ENCODE measurements around the gene LTA.

Gene LTA

DNA sequence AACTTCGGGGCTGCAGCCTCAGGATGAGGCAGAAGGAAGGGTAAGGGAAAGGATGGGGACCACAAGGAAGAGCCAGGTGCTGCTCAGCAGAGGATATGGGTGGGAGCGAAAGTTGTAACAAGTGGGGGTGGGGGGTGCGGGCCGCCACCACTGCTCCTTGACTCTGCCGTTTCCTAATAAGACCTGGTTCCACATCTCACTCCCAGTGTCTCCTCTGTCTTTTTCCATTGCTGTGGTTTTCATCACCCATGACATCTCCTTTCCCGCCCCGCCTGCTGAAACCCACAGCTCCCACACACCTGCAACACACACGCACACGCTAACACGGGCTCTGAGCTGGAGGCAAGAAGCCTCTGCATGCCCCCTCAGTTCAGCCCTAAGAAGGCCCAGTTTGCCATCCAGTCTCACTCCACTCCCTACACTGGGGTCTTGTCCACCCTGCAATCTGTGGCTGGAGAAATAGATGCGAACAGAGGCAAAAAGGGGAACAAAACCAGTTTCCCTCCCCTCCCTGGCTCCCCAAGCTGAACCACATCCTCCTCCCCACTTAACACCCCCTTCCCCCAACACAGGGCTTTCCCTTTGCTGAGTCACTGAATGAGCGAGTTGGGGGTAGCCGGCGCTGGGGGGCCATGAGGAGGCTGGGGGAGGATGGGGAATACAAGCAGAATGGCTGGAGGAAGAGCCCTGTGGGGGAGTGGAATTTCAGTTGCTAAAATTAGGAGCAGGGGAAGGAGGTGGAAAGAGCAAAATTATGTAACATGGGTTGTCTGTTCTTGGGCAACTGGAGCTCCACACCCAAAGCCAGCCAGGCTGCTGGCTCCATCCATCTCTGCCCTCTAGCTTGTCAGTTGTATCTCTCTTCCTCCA lies 13.2 kb upstream of the LTA start:
- no peak for TF ChIP-seq POLR2AphosphoS5 (IDR thresholded peaks at IDR 0.05; ENCODE audit: low read depth, low read length)
- TF ChIP-seq, protein P1, sequence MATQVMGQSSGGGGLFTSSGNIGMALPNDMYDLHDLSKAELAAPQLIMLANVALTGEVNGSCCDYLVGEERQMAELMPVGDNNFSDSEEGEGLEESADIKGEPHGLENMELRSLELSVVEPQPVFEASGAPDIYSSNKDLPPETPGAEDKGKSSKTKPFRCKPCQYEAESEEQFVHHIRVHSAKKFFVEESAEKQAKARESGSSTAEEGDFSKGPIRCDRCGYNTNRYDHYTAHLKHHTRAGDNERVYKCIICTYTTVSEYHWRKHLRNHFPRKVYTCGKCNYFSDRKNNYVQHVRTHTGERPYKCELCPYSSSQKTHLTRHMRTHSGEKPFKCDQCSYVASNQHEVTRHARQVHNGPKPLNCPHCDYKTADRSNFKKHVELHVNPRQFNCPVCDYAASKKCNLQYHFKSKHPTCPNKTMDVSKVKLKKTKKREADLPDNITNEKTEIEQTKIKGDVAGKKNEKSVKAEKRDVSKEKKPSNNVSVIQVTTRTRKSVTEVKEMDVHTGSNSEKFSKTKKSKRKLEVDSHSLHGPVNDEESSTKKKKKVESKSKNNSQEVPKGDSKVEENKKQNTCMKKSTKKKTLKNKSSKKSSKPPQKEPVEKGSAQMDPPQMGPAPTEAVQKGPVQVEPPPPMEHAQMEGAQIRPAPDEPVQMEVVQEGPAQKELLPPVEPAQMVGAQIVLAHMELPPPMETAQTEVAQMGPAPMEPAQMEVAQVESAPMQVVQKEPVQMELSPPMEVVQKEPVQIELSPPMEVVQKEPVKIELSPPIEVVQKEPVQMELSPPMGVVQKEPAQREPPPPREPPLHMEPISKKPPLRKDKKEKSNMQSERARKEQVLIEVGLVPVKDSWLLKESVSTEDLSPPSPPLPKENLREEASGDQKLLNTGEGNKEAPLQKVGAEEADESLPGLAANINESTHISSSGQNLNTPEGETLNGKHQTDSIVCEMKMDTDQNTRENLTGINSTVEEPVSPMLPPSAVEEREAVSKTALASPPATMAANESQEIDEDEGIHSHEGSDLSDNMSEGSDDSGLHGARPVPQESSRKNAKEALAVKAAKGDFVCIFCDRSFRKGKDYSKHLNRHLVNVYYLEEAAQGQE (IDR thresholded peaks at IDR 0.05; ENCODE audit: insufficient read depth in 1 of 2, low read depth in 2 of 2, low read length in 2 of 2): no peak
- TF ChIP-seq TAF1 (IDR thresholded peaks at IDR 0.05; ENCODE audit: borderline replicate concordance, insufficient read depth, low read length): no peak
- TF ChIP-seq FOXP2 (optimal IDR thresholded peaks at IDR 0.05; ENCODE audit: borderline replicate concordance, extremely low read depth, extremely low read length, insufficient read depth): no peak
- TF ChIP-seq SIN3A (IDR thresholded peaks at IDR 0.05; ENCODE audit: borderline replicate concordance, insufficient read depth, low read length): no peak

DNA sequence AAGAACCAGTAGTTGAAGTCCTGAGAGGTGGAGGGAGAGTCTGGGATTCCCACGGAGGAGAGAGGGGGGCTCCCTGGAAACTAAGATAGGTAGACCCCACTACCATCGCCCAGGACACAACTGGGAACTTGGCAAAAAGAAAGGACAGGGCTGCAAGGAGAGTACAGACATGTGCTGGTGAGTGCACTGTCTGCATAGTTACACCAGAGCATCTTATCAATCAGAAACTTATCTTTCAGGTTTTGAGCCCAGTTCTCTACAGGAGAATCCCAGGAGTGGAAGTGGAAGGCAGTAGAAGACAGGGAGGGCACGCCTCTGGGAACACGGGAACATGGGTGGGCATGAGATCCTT lies 12.5 kb upstream of the LTA start:
- TF ChIP-seq FOXP2 (optimal IDR thresholded peaks at IDR 0.05; ENCODE audit: borderline replicate concordance, extremely low read depth, extremely low read length, insufficient read depth) (no peak), TAF1 (IDR thresholded peaks at IDR 0.05; ENCODE audit: borderline replicate concordance, insufficient read depth, low read length) (no peak), SIN3A (IDR thresholded peaks at IDR 0.05; ENCODE audit: borderline replicate concordance, insufficient read depth, low read length) (no peak), POLR2AphosphoS5 (IDR thresholded peaks at IDR 0.05; ENCODE audit: low read depth, low read length) (no peak)
- TF ChIP-seq, protein P1 (IDR thresholded peaks at IDR 0.05; ENCODE audit: insufficient read depth in 1 of 2, low read depth in 2 of 2, low read length in 2 of 2): no peak

DNA sequence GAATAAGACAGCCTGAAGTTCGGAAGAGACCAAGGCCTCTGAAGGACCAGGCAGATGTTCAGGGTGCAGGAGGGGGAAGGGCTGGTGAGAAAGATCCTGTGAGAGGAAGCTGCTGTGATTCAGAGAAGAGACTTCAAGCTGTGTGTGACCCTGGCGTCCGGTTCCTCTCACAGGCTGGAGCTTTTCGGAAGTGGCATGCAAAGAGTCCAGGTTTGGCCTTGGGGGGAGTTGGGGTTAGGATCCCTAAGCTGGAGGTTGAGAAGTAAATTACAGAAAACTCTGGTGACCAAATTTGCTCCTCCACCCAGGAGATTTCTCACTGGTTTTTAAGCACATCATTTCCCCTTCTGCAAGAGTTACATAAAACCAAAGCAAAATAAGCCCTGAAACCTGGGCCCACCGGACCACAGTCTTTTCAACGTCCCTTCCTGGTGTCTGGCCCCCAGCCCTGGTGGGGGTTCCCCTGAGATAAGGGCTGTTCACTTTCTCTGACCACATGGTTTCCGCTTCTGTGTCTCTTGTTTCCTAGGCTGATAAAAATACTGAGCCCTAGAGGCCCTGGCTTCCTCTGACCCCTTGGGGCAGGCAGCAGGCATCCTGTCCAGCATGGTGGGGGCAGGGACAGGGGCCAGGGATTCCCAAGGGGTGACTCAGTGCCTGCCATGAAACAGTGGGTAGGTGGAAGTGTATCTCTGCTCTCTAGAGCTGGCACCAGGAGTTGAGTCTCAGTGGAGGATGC lies 12.0 kb upstream of the LTA start:
- TF ChIP-seq FOXP2 (optimal IDR thresholded peaks at IDR 0.05; ENCODE audit: borderline replicate concordance, extremely low read depth, extremely low read length, insufficient read depth) (no peak), POLR2AphosphoS5 (IDR thresholded peaks at IDR 0.05; ENCODE audit: low read depth, low read length) (no peak), SIN3A (IDR thresholded peaks at IDR 0.05; ENCODE audit: borderline replicate concordance, insufficient read depth, low read length) (no peak), TAF1 (IDR thresholded peaks at IDR 0.05; ENCODE audit: borderline replicate concordance, insufficient read depth, low read length) (no peak)
- TF ChIP-seq, protein P1 (IDR thresholded peaks at IDR 0.05; ENCODE audit: insufficient read depth in 1 of 2, low read depth in 2 of 2, low read length in 2 of 2): no peak

DNA sequence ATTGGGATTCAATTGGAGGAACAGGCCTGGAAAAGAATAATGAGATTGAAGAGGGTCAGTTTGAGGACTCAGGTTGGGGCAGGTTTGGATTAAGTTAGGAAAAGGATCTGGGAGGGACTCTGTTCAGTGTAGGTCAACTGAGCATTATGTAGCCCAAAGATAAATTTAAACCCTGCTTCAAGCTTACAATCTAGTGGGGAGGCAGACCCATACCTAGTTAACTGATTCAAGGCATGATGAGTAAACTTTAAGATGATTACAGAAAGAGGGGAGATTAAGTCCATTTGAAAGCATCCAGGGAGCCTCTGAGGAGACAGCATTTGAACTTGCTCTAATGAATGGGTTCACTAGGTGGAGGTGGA lies 11.4 kb upstream of the LTA start:
- no peak for TF ChIP-seq FOXP2 (optimal IDR thresholded peaks at IDR 0.05; ENCODE audit: borderline replicate concordance, extremely low read depth, extremely low read length, insufficient read depth)
- TF ChIP-seq, protein P1 (IDR thresholded peaks at IDR 0.05; ENCODE audit: insufficient read depth in 1 of 2, low read depth in 2 of 2, low read length in 2 of 2): no peak
- TF ChIP-seq SIN3A (IDR thresholded peaks at IDR 0.05; ENCODE audit: borderline replicate concordance, insufficient read depth, low read length): no peak
- TF ChIP-seq TAF1 (IDR thresholded peaks at IDR 0.05; ENCODE audit: borderline replicate concordance, insufficient read depth, low read length): no peak
- TF ChIP-seq POLR2AphosphoS5 (IDR thresholded peaks at IDR 0.05; ENCODE audit: low read depth, low read length): no peak
